Thoracic aorta (tissue), 2 donors: ENCODE data around the gene KLRK1. TPM values are rescaled to one million over a fixed set of nuclear protein-coding genes. Genes with fewer than 3 reads are reported as not detected.

Experiments
- ATAC-seq: fragments of 150-250 bp; one replicate; pipeline ENCODE4 v1.8.0; 2017; ENCODE audit warnings: low read depth; ENCODE audit not compliant: insufficient number of reproducible peaks, low FRiP score
- DNase-seq: peaks from one replicate; pipeline ENCODE4 v3.0.0-alpha.2; 2020; ENCODE audit warnings: low spot score
- H3K27ac ChIP-seq, 2 donors: fragments of 200-600 bp; sonication (generic); 1 replicate in 1 of 2; 2 replicates in 1 of 2; pipeline ENCODE4 v1.5.1; 2016; ENCODE audit warnings: mild to moderate bottlenecking in 2 of 2, moderate library complexity in 2 of 2
- H3K27me3 ChIP-seq: fragments of 200-600 bp; sonication (generic); replicated peaks from 2 replicates; pipeline ENCODE4 v1.6.0; 2016; ENCODE audit warnings: mild to moderate bottlenecking; ENCODE audit not compliant: insufficient read depth
- H3K36me3 ChIP-seq: fragments of 200-600 bp; sonication (generic); one replicate; pipeline ENCODE4 v1.5.1; 2016
- H3K4me1 ChIP-seq, 2 donors: fragments of 200-600 bp; sonication (generic); 1 replicate in 1 of 2; 2 replicates in 1 of 2; pipeline versions ENCODE4 v1.5.1 to v1.6.0; 2016; ENCODE audit warnings: low read depth in 2 of 2, mild to moderate bottlenecking in 1 of 2; ENCODE audit not compliant: control insufficient read depth in 1 of 2
- H3K4me3 ChIP-seq: fragments of 200-600 bp; sonication (generic); 2 replicates; pipeline ENCODE4 v1.5.1; 2016; ENCODE audit warnings: mild to moderate bottlenecking
- H3K9me3 ChIP-seq: fragments of 200-600 bp; sonication (generic); 2 replicates; pipeline ENCODE4 v1.5.1; 2016
- CTCF ChIP-seq: fragments of 200-600 bp; sonication (generic); IDR thresholded peaks from one replicate; pipeline ENCODE4 v1.5.1; 2019; ENCODE audit warnings: antibody characterized with exemption
- total RNA-seq, 2 donors: library from RNA; depleted of rRNA; stranded (reverse); fragments of >200 nt; gene quantifications; one replicate each; pipeline versions ENCODE4 v1.1.0 to v1.2.3, GENCODE V29; 2016

Gene KLRK1
- total RNA-seq, 2 donors from 2014 or later: 1.2 to 4.5 TPM

GRCh38 chr12:10409392-10409791, 19.6 kb upstream of the KLRK1 start, which contains the start of gene KLRC4:
Gene KLRC4 (minus strand): TSS chr12:10409757. CDS start chr12:10409575, 182 bp downstream.
- Histone ChIP-seq H3K9me3 (no peaks in the 10 kb centered on the region), H3K4me1 (no peaks in the 10 kb centered on the region), H3K36me3 (no peaks in the 10 kb centered on the region), H3K4me3 (no peak within 1 kb of the TSS), H3K27me3 (peaks cover 6% of the 10 kb centered on the region), H3K27ac (no peak within 1 kb of the TSS)
- TF ChIP-seq CTCF: no peak
- no peak for DNase-seq
- ATAC-seq: no peak

GRCh38 chr12:10408842-10409241, 19.0 kb upstream of the KLRK1 start:
- H3K36me3 ChIP-seq: no peaks in the 10 kb centered on the region
- no peak for ATAC-seq
- TF ChIP-seq CTCF: no peak

GRCh38 chr12:10406725-10407124, 16.9 kb upstream of the KLRK1 start:
- TF ChIP-seq CTCF: no peak
- no peak overlapping the region for H3K27ac ChIP-seq
- no peaks in the 10 kb centered on the region for H3K36me3 ChIP-seq
- ATAC-seq: no peak
- H3K27me3 ChIP-seq: peaks cover 6% of the 10 kb centered on the region
- no peaks in the 10 kb centered on the region for H3K4me1 ChIP-seq
- no peak overlapping the region for H3K4me3 ChIP-seq
- no peaks in the 10 kb centered on the region for H3K9me3 ChIP-seq
- DNase-seq: no peak

More at GRCh38 chr12:10408842-10409241, 19.0 kb upstream of the KLRK1 start:
- DNase-seq: no peak
- no peaks in the 10 kb centered on the region for H3K9me3 ChIP-seq
- no peaks in the 10 kb centered on the region for H3K4me1 ChIP-seq
- H3K27me3 ChIP-seq: peaks cover 6% of the 10 kb centered on the region
- H3K27ac ChIP-seq: no peak overlapping the region
- no peak overlapping the region for H3K4me3 ChIP-seq

- Histone ChIP-seq H3K36me3 (no peaks in the 10 kb centered on the region), H3K27ac (no peak overlapping the region), H3K4me3 (no peak overlapping the region), H3K27me3 (no peaks in the 10 kb centered on the region), H3K9me3 (no peaks in the 10 kb centered on the region), H3K4me1 (no peaks in the 10 kb centered on the region)
- DNase-seq (no peak), ATAC-seq (no peak)
- TF ChIP-seq CTCF: no peak
Observed at GRCh38 chr12:10405294-10405693, 15.5 kb upstream of the KLRK1 start.

- Histone ChIP-seq H3K9me3 (no peaks in the 10 kb centered on the region), H3K27ac (no peak overlapping the region), H3K36me3 (no peaks in the 10 kb centered on the region), H3K4me3 (no peak overlapping the region), H3K27me3 (no peaks in the 10 kb centered on the region), H3K4me1 (no peaks in the 10 kb centered on the region)
- DNase-seq (no peak), ATAC-seq (no peak)
- TF ChIP-seq CTCF: no peak
Observed at GRCh38 chr12:10404798-10405197, 15.0 kb upstream of the KLRK1 start.
